Suprapubic skin (tissue), 3 donors: Measurements from ENCODE around the gene OPTN.

Experiments
- POLR2AphosphoS5 ChIP-seq, 3 donors: sonication (generic); formaldehyde crosslinking; IDR thresholded peaks; one replicate each; pipeline ENCODE4 v1.6.1; 2017; ENCODE audit warnings: antibody characterized with exemption in 3 of 3
- TF ChIP-seq, protein P1 (sequence below), 2 donors: fragments of 200-600 bp in 1 of 2; fragments of 450-650 bp in 1 of 2; sonication (generic) in 1 of 2; IDR thresholded peaks; one replicate each; pipeline ENCODE4 v1.5.1; 2016 to 2019; ENCODE audit warnings: antibody characterized with exemption in 2 of 2, mild to moderate bottlenecking in 1 of 2, moderate library complexity in 1 of 2

DNA sequence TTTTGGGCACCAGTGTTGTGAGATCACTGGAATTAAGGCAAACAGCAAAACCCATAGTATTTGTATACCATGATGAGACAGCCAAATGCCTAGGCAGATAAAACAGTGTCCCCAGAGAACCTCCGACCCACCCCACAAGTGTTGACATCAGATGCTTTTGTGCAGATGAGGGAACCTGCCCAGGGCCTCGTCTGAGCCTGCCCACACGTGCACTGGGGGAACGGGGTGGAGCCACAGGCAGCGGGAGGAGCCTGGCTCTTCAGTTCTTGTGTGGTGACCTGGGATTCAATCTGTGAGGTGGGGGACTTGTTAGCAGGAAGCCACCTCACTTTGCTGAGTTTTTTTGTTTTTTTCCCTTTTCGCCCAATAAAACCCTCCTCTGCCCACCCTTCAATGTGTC lies 33.4 kb upstream of the OPTN start:
- no peak for TF ChIP-seq POLR2AphosphoS5 (IDR thresholded peaks at IDR 0.05)
- TF ChIP-seq, protein P1, sequence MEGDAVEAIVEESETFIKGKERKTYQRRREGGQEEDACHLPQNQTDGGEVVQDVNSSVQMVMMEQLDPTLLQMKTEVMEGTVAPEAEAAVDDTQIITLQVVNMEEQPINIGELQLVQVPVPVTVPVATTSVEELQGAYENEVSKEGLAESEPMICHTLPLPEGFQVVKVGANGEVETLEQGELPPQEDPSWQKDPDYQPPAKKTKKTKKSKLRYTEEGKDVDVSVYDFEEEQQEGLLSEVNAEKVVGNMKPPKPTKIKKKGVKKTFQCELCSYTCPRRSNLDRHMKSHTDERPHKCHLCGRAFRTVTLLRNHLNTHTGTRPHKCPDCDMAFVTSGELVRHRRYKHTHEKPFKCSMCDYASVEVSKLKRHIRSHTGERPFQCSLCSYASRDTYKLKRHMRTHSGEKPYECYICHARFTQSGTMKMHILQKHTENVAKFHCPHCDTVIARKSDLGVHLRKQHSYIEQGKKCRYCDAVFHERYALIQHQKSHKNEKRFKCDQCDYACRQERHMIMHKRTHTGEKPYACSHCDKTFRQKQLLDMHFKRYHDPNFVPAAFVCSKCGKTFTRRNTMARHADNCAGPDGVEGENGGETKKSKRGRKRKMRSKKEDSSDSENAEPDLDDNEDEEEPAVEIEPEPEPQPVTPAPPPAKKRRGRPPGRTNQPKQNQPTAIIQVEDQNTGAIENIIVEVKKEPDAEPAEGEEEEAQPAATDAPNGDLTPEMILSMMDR (IDR thresholded peaks at IDR 0.05) = no peak
